ENCODE results near the gene ILKAP. TPM values are rescaled to one million over a fixed set of nuclear protein-coding genes. Genes with fewer than 3 reads are reported as not detected.
A peak's percentile ranks its signal among the peaks of the same experiment; 100 is the strongest.

Gene ILKAP
- total RNA-seq, 4 donors from 2014 or later: 27.3 to 36.0 (median 34.3) TPM

DNA sequence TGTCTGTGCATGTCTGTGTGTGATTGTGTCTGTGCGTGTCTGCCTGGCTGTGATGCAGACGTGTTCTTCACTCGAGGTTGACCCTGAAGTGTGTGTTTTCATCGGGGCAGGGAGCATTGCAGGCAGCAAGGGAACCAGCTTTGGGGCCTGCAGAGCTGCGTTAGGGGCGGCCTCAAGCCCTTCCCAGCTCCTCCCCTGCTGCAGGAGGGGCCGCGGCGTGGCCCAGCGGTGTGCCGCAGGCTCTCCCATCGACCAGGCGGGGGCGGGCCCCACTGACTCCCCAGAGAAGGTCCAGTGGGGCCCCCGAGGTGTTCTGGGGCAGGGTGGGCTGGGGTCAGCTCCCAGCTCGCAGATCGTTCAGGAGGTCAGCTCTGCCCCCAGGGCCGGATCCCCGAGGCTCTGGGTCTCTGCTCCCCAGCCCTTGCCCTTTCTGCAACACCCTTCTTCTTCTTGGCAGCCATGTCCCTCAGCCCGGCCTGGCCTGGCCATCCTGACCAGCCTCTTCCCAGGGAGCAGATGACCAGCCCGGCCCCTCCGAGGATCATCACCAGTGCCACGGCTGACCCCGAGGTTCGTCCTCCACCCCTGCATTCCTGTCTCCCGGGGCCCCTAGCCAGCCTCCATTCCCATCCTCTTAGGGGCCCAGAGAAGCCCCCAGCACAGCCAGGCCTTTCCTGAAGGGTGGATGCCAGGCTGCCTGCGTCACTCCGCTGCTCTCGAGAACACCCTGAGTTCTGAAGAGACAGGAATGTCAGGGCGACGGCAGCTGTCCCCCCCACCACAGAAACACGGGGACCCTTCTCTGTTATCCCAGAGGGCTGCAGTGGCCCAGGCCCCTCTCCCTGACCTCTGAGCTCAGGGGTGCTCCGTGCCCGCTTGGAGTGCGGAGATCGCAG lies 76.1 kb downstream of the ILKAP start:
- H3K36me3 ChIP-seq: peaks cover 0 to 17% (median 0%) of the 10 kb centered on the region in 4 donors
- intact Hi-C loops (cut with DNase I): no loop called here
- TF ChIP-seq POLR2AphosphoS5 (IDR thresholded peaks at IDR 0.05): no peak
- TF ChIP-seq, protein P1, sequence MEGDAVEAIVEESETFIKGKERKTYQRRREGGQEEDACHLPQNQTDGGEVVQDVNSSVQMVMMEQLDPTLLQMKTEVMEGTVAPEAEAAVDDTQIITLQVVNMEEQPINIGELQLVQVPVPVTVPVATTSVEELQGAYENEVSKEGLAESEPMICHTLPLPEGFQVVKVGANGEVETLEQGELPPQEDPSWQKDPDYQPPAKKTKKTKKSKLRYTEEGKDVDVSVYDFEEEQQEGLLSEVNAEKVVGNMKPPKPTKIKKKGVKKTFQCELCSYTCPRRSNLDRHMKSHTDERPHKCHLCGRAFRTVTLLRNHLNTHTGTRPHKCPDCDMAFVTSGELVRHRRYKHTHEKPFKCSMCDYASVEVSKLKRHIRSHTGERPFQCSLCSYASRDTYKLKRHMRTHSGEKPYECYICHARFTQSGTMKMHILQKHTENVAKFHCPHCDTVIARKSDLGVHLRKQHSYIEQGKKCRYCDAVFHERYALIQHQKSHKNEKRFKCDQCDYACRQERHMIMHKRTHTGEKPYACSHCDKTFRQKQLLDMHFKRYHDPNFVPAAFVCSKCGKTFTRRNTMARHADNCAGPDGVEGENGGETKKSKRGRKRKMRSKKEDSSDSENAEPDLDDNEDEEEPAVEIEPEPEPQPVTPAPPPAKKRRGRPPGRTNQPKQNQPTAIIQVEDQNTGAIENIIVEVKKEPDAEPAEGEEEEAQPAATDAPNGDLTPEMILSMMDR (IDR thresholded peaks at IDR 0.05): peak in 1 of 3 experiments; percentile 26
- H3K4me1 ChIP-seq: peaks cover 5 to 15% (median 11%) of the 10 kb centered on the region in 4 donors
- no peak for DNase-seq (ENCODE audit: extremely low spot score)
- H3K4me3 ChIP-seq: peak overlapping the region; percentile 23 to 43 (median 34)
- H3K9me3 ChIP-seq: no peaks in the 10 kb centered on the region
- no peaks in the 10 kb centered on the region for H3K27me3 ChIP-seq
- WGBS: 47% methylated on average over 16 of the region's 36 CpGs
- peak overlapping the region in 1 of 4 donors; percentile 10 for H3K27ac ChIP-seq (replicated peaks in 1 of 4)

DNA sequence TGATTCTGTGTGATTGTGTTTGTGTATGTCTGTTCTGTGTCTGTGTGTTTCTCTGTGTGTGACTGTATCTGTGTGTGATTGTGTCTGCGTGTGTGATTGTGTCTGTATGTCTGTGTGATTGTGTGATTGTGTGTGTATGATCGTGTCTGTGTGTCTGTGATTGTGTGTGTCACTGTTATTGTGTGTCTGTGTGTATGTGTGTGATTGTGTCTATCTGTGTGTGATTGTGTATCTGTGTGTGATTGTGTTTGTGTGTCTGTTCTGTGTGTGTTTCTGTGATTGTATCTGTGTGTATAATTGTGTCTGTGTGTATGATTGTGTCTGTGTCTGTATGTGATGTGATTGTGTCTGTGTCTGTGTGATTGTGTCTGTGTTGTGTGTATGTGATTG lies 76.7 kb downstream of the ILKAP start:
- Histone ChIP-seq H3K27me3 (no peaks in the 10 kb centered on the region), H3K9me3 (no peaks in the 10 kb centered on the region), H3K4me1 (peaks cover 5 to 15% (median 11%) of the 10 kb centered on the region in 4 donors), H3K36me3 (peaks cover 0 to 16% (median 0%) of the 10 kb centered on the region in 4 donors), H3K4me3 (no peak overlapping the region), H3K27ac (replicated peaks in 1 of 4) (no peak overlapping the region)
- TF ChIP-seq POLR2A (IDR thresholded peaks at IDR 0.05; ENCODE audit: low read depth) (no peak), POLR2AphosphoS5 (IDR thresholded peaks at IDR 0.05) (no peak), EP300 (IDR thresholded peaks at IDR 0.05) (no peak)
- TF ChIP-seq, protein P1 (IDR thresholded peaks at IDR 0.05): no peak
- 100% methylated on average over 2 of the region's 2 CpGs for WGBS
- DNase-seq (ENCODE audit: extremely low spot score): no peak
- intact Hi-C loops (cut with DNase I): no loop called here

DNA sequence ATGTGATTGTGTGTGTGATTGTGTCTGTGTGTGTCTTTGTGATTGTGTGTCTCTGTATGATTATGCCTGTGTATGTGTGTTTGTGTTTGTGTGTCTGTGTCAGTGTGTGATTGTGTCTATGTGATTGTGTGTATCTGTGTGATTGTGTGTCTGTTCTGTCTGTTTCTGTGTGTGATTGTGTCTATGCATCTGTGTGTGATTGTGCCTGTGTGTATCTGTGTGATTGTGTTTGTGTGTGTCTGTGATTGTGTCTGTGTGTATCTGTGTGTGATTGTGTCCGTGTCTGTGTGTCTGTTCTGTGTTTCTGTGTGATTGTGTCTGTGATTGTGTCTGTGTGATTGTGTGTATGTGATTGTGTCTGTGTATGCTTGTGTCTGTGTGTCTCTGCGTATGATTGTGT lies 77.2 kb downstream of the ILKAP start:
- H3K9me3 ChIP-seq: no peaks in the 10 kb centered on the region
- peaks cover 0 to 11% (median 0%) of the 10 kb centered on the region in 4 donors for H3K36me3 ChIP-seq
- 95% methylated on average over 2 of the region's 2 CpGs for WGBS
- no peak for DNase-seq (ENCODE audit: extremely low spot score)
- intact Hi-C loops (cut with DNase I): no loop called here
- peaks cover 5 to 15% (median 11%) of the 10 kb centered on the region in 4 donors for H3K4me1 ChIP-seq
- peaks cover 0 to under 1% (median 0%) of the 10 kb centered on the region in 4 donors for H3K27me3 ChIP-seq
- TF ChIP-seq EP300 (IDR thresholded peaks at IDR 0.05): no peak
- no peak overlapping the region for H3K4me3 ChIP-seq
- no peak overlapping the region for H3K27ac ChIP-seq (replicated peaks in 1 of 4)

DNA sequence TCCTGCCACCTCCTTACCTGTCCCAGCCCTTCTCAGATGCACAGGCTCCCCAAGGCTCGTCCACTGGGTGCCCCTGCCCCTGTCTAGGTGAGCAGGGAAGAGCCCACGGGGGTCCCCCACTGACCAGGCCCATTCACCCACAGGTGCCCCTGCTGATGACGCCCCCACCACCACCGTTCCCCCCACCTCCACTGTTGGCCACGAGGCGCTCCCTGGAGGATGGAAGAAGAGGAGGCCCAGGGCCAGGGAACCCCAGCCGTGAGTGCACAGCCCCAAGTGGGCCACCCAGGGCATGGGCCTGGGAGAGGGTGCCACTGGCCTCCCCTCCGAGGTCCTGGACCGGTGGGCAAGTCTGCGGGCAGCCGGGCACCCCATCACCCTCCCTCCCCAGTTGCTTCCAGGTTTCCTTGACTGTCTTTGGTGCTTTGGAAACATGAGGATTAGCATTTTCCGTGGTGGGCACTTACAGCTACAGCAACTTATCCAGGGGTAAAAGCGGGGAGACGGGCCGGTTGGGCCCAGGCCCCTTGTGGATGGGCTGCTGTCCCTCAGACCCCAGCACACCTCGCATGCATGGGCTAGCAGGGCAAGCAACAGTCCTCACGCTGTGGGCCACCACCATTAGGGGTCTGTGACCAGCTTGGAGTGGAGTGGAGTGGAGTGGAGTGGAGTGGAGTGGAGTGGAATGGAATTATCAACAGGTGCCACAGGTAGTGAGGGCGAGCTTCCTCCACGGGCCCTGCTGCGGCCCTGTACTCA lies 78.2 kb downstream of the ILKAP start:
- no peak overlapping the region for H3K27ac ChIP-seq (replicated peaks in 1 of 4)
- intact Hi-C loops (cut with DNase I): no loop called here
- no peak for TF ChIP-seq POLR2A (IDR thresholded peaks at IDR 0.05; ENCODE audit: low read depth)
- no peak for TF ChIP-seq EP300 (IDR thresholded peaks at IDR 0.05)
- TF ChIP-seq POLR2AphosphoS5 (IDR thresholded peaks at IDR 0.05): no peak
- TF ChIP-seq, protein P1 (IDR thresholded peaks at IDR 0.05): no peak
- 86% methylated on average over 17 of the region's 20 CpGs for WGBS
- peaks cover 5 to 17% (median 13%) of the 10 kb centered on the region in 4 donors for H3K4me1 ChIP-seq
- H3K9me3 ChIP-seq: no peaks in the 10 kb centered on the region
- no peak overlapping the region for H3K4me3 ChIP-seq
- peaks cover 0 to 3% (median 0%) of the 10 kb centered on the region in 4 donors for H3K36me3 ChIP-seq
- no peak for DNase-seq (ENCODE audit: extremely low spot score)
- H3K27me3 ChIP-seq: peaks cover 0 to 5% (median 0%) of the 10 kb centered on the region in 4 donors

All from esophagus muscularis mucosa (tissue), 4 donors.